MM.1S (cell line): Measurements from ENCODE around the gene THUMPD3.

Source experiments
- DNase-seq: peaks from one replicate; pipeline ENCODE4 v3.0.0-alpha.2; 2015
- H2AFZ ChIP-seq: fragments of 300-600 bp; sonication (generic); 2 replicates; pipeline ENCODE4 v1.6.0; 2016; ENCODE audit warnings: antibody characterized with exemption, low read length
- H3F3A ChIP-seq: fragments of 300-600 bp; sonication (generic); 2 replicates; pipeline ENCODE4 v1.6.1; 2016; ENCODE audit warnings: mild to moderate bottlenecking, antibody characterized with exemption, low read length, moderate library complexity, mixed read lengths; ENCODE audit not compliant: insufficient read depth
- H3K27ac ChIP-seq: fragments of 300-600 bp; sonication (generic); 2 replicates; pipeline ENCODE4 v1.5.1; 2016; ENCODE audit warnings: mild to moderate bottlenecking, low read length
- H3K27me3 ChIP-seq: fragments of 300-600 bp; sonication (generic); replicated peaks from 2 replicates; pipeline ENCODE4 v1.6.0; 2016; ENCODE audit warnings: low read length; ENCODE audit not compliant: insufficient read depth
- H3K36me3 ChIP-seq: fragments of 300-600 bp; sonication (generic); replicated peaks from 2 replicates; pipeline ENCODE4 v1.6.1; 2016; ENCODE audit warnings: mild to moderate bottlenecking, low read length, mixed read lengths; ENCODE audit not compliant: insufficient read depth
- H3K4me1 ChIP-seq: fragments of 300-600 bp; sonication (generic); 2 replicates; pipeline ENCODE4 v1.6.1; 2016; ENCODE audit warnings: low read length, mixed read lengths
- H3K4me2 ChIP-seq: fragments of 300-600 bp; sonication (generic); 2 replicates; pipeline ENCODE4 v1.6.0; 2016; ENCODE audit warnings: low read depth, low read length
- H3K4me3 ChIP-seq: fragments of 300-600 bp; sonication (generic); 2 replicates; pipeline ENCODE4 v1.5.1; 2016; ENCODE audit warnings: low read length, mixed read lengths
- H3K79me2 ChIP-seq: fragments of 300-600 bp; sonication (generic); 2 replicates; pipeline ENCODE4 v1.6.1; 2016; ENCODE audit warnings: mixed run types, low read length, mixed read lengths
- H3K9ac ChIP-seq: fragments of 300-600 bp; sonication (generic); 2 replicates; pipeline ENCODE4 v1.6.1; 2016; ENCODE audit warnings: low read length, mixed read lengths
- H3K9me2 ChIP-seq: fragments of 300-600 bp; sonication (generic); replicated peaks from 2 replicates; pipeline ENCODE4 v1.6.1; 2016; ENCODE audit warnings: mild to moderate bottlenecking, low read length, mixed read lengths; ENCODE audit not compliant: insufficient read depth
- H3K9me3 ChIP-seq: fragments of 300-600 bp; sonication (generic); replicated peaks from 2 replicates; pipeline ENCODE4 v1.6.1; 2016; ENCODE audit warnings: mild to moderate bottlenecking, low read length, mixed read lengths; ENCODE audit not compliant: insufficient read depth
- H4K20me1 ChIP-seq: fragments of 300-600 bp; sonication (generic); 2 replicates; pipeline ENCODE4 v1.6.1; 2016; ENCODE audit warnings: mild to moderate bottlenecking, low read length, moderate library complexity, mixed read lengths; ENCODE audit not compliant: insufficient read depth
- CTCF ChIP-seq: fragments of 300-600 bp; sonication (generic); IDR thresholded peaks from 2 replicates; pipeline ENCODE4 v1.5.1; 2016; ENCODE audit warnings: antibody characterized with exemption, low read length, mixed read lengths
- EZH2 ChIP-seq: fragments of 300-600 bp; sonication (generic); optimal IDR thresholded peaks from 2 replicates; pipeline ENCODE3; 2017; ENCODE audit warnings: low read depth, mild to moderate bottlenecking, antibody characterized with exemption, low read length, mixed read lengths
- EZH2phosphoT487 ChIP-seq: fragments of 300-600 bp; sonication (generic); IDR thresholded peaks from 2 replicates; pipeline ENCODE4 v1.6.1; 2018; ENCODE audit warnings: antibody characterized with exemption, low read length

Gene THUMPD3

DNA sequence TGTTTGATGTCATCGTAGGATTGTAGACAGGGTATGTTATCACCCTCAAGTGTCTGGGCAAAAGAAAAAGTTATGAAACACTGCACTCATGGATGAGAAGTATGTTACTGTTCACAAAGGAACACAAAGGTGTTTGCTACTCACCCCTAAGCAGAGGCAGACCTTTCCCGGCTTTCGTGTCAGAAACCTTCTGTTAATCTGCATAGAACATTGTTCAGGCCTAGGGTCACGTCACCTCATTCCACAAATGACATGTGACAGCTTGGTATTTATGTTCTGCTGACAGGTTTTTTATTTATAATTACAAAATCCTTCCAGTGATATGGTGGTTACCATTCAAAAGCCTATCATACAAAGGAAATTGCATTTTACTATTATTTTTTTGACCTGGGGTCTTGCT lies 16.5 kb downstream of the THUMPD3 start:
- Histone ChIP-seq H3F3A (peaks cover 25% of the 10 kb centered on the region), H3K9ac (no peak overlapping the region), H3K9me3 (no peaks in the 10 kb centered on the region), H3K27me3 (no peaks in the 10 kb centered on the region), H3K27ac (no peak overlapping the region), H3K36me3 (peaks cover 13% of the 10 kb centered on the region), H3K4me2 (no peak overlapping the region), H3K79me2 (peaks cover 26% of the 10 kb centered on the region), H2AFZ (no peak overlapping the region), H4K20me1 (no peaks in the 10 kb centered on the region; the same call in 1 of the 2 replicates), H3K9me2 (no peaks in the 10 kb centered on the region), H3K4me1 (no peaks in the 10 kb centered on the region), H3K4me3 (no peak overlapping the region)
- no peak for DNase-seq
- no peak for TF ChIP-seq CTCF
- no peak for TF ChIP-seq EZH2phosphoT487
- no peak for TF ChIP-seq EZH2

DNA sequence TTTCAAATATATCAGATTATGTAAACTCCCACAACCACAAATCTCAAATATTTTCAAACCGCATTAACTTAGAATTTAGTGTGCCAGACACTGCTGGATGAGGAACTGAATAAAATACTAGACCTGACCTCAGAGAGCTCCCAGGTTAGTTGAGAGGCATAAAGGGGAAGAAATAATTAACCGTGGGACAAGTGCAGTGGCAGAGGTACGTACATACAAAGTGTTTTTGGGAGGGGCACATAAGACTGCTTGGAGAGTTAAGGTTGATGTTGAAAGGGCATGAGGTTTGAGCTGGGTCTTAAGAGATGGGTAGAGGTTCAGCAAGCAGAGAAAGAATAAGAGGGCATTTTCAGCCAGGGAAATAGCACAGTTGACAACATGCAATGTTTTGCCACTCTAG lies 17.2 kb downstream of the THUMPD3 start:
- H3K4me1 ChIP-seq = no peaks in the 10 kb centered on the region
- H3K9ac ChIP-seq = no peak overlapping the region
- H3K4me3 ChIP-seq = no peak overlapping the region
- H3K9me2 ChIP-seq = no peaks in the 10 kb centered on the region
- peaks cover 26% of the 10 kb centered on the region for H3K79me2 ChIP-seq
- no peaks in the 10 kb centered on the region for H3K9me3 ChIP-seq
- H3K27ac ChIP-seq = no peak overlapping the region
- H3K36me3 ChIP-seq = peaks cover 16% of the 10 kb centered on the region
- no peak overlapping the region for H3K4me2 ChIP-seq
- no peak for DNase-seq
- TF ChIP-seq EZH2 (no peak), EZH2phosphoT487 (no peak), CTCF (no peak)
- H4K20me1 ChIP-seq = no peaks in the 10 kb centered on the region; the same call in 1 of the 2 replicates
- H2AFZ ChIP-seq = no peak overlapping the region
- H3K27me3 ChIP-seq = no peaks in the 10 kb centered on the region
- H3F3A ChIP-seq = peaks cover 25% of the 10 kb centered on the region

DNA sequence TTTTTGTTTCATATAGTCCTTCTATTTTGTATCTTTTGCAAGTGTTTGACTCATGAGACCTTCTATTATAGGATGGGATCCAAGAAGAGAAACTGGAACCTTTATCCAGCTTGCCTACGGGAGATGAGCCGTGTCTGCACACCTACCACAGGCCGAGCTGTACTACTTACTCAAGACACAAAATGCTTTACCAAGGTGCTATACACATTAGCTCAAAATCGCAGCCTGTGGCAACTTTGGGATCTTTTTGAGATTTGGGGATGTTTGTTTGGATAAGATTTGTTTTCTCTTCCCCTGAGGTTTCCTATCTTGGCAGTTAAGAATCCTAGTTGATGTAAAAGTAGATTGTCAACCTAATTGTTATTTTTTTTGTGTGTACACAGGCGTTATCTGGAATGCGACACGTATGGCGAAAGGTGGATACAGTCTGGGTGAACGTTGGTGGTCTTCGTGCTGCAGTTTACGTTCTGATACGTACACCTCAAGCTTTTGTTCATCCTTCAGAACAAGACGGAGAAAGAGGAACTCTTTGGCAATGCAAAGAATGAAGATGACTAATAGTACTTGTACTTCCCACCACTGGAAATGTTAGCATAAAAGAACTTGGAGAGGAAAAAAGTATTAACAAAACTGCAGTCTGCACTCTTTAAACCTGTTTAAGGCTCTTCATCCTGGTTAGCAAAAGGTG lies 21.4 kb downstream of the THUMPD3 start:
- H2AFZ ChIP-seq = no peak overlapping the region
- H3K9me3 ChIP-seq = no peaks in the 10 kb centered on the region
- peaks cover 10% of the 10 kb centered on the region; the same call in 1 of the 2 replicates for H3K36me3 ChIP-seq
- no peak overlapping the region for H3K9ac ChIP-seq
- peaks cover 45% of the 10 kb centered on the region for H3F3A ChIP-seq
- H4K20me1 ChIP-seq = no peaks in the 10 kb centered on the region; the same call in 1 of the 2 replicates
- no peak overlapping the region for H3K4me3 ChIP-seq
- H3K79me2 ChIP-seq = peaks cover 25% of the 10 kb centered on the region
- no peaks in the 10 kb centered on the region for H3K9me2 ChIP-seq
- no peak overlapping the region for H3K4me2 ChIP-seq
- H3K27ac ChIP-seq = no peak overlapping the region
- H3K4me1 ChIP-seq = no peaks in the 10 kb centered on the region
- no peak for DNase-seq
- H3K27me3 ChIP-seq = no peaks in the 10 kb centered on the region
- TF ChIP-seq EZH2 = no peak
- no peak for TF ChIP-seq CTCF
- no peak for TF ChIP-seq EZH2phosphoT487
